IPS-20b (cell line): ENCODE measurements around the gene WNT3A.

Source experiments
- H3K27ac ChIP-seq: one replicate; pipeline ENCODE4 v1.5.1; 2013; ENCODE audit warnings: low read length
- H3K27me3 ChIP-seq: 2 replicates; pipeline ENCODE4 v1.6.1; 2013; ENCODE audit warnings: mild to moderate bottlenecking, low read length, inconsistent platforms; ENCODE audit not compliant: insufficient read depth
- H3K36me3 ChIP-seq: 2 replicates; pipeline ENCODE4 v1.6.1; 2013; ENCODE audit warnings: low read depth, mild to moderate bottlenecking, inconsistent platforms, low read length, moderate library complexity; ENCODE audit not compliant: insufficient read depth
- H3K4me1 ChIP-seq: 2 replicates; pipeline ENCODE4 v1.6.1; 2013; ENCODE audit warnings: mild to moderate bottlenecking, control low read depth, inconsistent platforms, low read length, moderate library complexity; ENCODE audit not compliant: insufficient read depth
- H3K4me3 ChIP-seq: 2 replicates; pipeline ENCODE4 v1.5.1; 2013; ENCODE audit warnings: mild to moderate bottlenecking, low read length, inconsistent platforms
- H3K9ac ChIP-seq: 2 replicates; pipeline ENCODE4 v1.6.1; 2013; ENCODE audit warnings: low read depth, mild to moderate bottlenecking, inconsistent platforms, low read length, moderate library complexity
- H3K9me3 ChIP-seq: 2 replicates; pipeline ENCODE4 v1.6.1; 2013; ENCODE audit warnings: mild to moderate bottlenecking, low read depth, low read length, inconsistent platforms; ENCODE audit not compliant: insufficient read depth

The WNT3A gene

DNA sequence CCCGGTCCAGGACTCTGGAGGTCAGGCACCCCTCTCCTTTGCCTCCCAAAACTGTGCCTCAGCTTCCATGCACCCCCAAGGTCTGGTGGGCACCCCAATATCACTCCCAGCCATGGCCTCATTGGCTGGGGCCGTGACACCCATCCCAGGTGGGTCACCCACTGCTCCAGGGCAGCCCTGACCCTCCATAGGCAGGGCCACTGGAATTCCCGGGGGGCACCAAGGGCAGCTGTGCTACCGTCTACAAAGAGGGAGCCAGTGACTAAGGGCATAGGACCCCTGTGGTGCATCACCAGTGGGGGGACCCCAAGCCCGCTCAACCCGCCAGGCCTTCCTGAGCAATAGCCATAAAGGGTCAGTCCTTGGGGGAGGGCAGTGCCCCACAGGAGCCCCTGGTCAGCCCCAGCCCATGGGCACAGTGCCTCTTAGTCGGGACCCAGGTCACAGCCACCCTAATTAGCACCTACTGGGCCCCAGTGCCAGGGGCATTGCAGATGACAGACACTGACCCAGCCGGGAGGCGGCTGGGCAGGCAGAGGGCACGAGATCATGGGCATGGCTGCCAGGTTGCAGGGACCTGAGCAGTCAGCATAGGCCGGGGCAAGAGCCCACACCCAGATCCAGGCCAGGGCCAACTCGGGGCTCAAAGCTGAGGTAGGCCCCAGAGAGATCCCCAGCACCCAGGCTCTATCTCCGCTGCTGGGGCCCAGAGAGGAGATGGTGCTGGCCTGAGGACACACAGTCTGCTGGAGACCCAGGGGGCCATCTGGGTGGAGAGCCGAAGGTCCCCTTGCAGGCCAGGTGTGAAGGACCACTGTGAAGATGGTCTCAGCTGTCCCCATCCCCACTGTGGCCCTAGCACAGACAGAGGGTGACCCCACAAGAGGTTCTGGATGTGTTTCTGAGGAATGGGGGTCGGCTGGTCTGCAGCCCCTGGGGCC lies 56.7 kb downstream of the WNT3A start:
- 0 out of 2 replicates have a peak, but pooled peaks cover 3% of the 10 kb centered on the region for H3K4me1 ChIP-seq
- no peak overlapping the region for H3K9ac ChIP-seq
- H3K36me3 ChIP-seq, result no peaks in the 10 kb centered on the region
- H3K9me3 ChIP-seq, result no peaks in the 10 kb centered on the region
- H3K27me3 ChIP-seq, result peaks cover 99% of the 10 kb centered on the region
- no peak overlapping the region for H3K4me3 ChIP-seq
- H3K27ac ChIP-seq, result no peak overlapping the region

DNA sequence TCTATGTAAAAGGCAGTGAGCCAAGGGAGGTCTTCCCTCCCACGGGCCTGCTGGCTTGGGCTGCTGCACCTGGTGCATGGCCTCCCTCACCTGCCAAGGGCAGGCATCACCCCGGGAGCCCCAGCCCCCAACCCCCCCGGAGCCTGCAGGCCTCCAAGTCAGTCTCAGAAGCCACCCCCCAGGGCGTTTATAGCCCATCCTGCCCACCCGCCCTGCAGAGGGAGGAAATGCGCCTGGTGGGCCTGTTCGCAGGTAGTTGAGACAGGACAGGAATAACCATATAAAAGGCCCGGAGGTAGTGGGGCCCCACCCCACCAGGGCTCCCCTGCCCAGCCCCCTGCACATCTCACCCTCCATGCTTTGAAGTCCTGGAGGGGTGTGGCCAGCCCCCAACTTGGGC lies 57.5 kb downstream of the WNT3A start:
- H3K27me3 ChIP-seq, result peaks cover 99% of the 10 kb centered on the region
- no peak overlapping the region for H3K4me3 ChIP-seq
- 0 out of 2 replicates have a peak, but pooled peaks cover 3% of the 10 kb centered on the region for H3K4me1 ChIP-seq
- H3K27ac ChIP-seq, result no peak overlapping the region
- no peaks in the 10 kb centered on the region for H3K36me3 ChIP-seq
- no peaks in the 10 kb centered on the region for H3K9me3 ChIP-seq
- no peak overlapping the region for H3K9ac ChIP-seq

DNA sequence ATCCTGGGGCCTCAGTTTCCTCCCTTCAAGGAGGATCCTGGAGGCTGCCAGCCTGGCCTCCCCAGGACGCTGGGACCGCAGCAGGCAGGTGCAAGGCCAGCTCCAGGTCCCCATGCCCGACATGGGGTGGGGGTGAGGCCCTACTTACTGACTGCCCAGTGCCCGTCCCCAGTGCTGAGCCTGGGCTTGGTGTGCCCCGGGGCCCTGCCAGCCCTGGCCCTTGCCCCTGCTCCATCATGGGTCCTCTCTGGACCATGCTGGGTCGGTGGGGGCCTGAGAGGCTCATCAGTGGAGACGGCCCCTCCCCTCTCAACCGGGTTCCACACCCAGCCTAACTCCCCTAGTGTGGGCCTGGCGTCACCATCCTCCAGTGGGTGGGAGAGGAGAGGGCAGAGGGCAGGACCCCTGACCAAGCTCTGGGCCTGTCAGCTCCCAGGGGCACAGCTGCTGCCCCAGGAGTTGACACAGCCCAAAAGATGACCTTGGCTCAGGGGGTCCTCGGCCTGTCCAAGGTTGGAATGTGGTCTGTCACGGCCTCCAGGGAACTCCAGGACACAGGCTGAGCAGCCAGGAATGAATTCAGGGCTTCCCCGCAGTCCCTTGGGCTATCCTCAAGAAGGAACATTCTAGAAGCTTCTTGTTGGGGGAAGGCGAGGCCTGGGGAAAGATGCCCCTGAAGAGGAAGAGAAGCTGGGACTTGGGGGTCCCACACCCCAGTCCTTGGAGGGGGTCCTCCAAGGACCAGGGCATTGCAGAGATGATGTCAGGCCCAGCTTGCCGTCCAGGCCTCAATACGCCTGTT lies 58.1 kb downstream of the WNT3A start:
- H3K9me3 ChIP-seq, result no peaks in the 10 kb centered on the region
- no peak overlapping the region for H3K9ac ChIP-seq
- no peak overlapping the region for H3K4me3 ChIP-seq
- 0 out of 2 replicates have a peak, but pooled peaks cover 3% of the 10 kb centered on the region for H3K4me1 ChIP-seq
- H3K27ac ChIP-seq, result no peak overlapping the region
- H3K27me3 ChIP-seq, result peaks cover 99% of the 10 kb centered on the region
- H3K36me3 ChIP-seq, result no peaks in the 10 kb centered on the region

DNA sequence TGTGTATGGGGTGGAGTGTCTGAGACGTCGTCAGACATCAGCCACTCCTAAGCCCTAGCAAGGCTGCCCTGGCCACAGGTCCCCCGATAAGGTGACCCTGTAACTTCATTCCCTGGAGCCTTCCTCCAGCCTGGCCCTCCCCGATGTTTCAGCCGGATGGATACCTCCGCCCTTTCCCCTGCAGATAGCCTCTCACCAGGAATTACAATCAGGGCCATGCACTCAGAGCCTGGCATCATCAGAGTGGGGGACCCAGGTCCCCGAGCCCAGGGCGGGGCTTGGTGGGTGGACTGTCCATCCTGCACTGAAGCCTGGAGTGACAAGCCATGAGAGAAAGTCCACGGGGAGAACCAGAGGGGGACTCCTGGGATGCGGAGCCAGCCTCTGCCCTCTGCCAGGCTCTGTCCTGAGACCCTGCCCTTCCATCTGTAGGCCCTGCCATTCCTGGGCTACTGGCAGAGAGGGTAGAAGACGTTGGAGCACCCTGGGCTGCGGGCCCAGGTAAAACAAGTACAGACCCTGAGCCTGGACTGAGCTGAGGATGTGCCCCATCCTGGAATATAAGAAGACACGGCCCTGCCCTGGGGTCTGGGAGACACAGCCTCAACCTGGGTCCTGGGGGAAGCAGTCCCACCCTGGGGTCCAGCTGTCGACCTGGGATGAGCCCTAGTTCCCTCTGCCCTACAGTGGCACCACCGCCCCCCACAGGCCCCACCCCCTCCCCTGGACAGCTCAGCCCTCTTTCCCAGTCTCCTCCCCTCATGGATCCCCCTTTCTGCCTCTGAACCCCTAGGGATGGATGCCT lies 58.9 kb downstream of the WNT3A start:
- Histone ChIP-seq H3K4me3 (no peak overlapping the region), H3K9me3 (no peaks in the 10 kb centered on the region), H3K4me1 (0 out of 2 replicates have a peak, but pooled peaks cover 3% of the 10 kb centered on the region), H3K36me3 (no peaks in the 10 kb centered on the region), H3K9ac (no peak overlapping the region), H3K27ac (no peak overlapping the region), H3K27me3 (peaks cover 99% of the 10 kb centered on the region)

DNA sequence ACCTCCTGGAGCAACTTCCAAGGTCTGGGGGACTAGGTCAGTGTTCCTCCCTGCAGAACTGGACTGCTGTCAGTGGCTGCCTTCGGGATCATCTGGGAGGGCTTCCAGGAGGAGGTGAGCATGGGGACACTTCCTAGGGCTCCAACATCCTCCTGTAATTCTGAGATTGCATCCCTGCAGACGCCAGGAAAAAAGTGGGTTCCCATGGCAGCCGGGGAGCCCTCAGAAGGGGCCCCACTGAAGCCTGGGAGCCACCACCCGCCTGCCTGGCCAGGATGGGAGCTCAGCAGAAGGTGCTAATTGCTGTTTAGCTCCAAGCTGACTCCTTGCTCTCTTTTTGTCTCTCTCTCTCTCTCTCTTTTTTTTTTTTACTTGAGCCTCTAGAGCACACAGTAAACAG lies 59.6 kb downstream of the WNT3A start:
- H3K27ac ChIP-seq, result no peak overlapping the region
- peaks cover 99% of the 10 kb centered on the region for H3K27me3 ChIP-seq
- H3K4me1 ChIP-seq, result no peaks in the 10 kb centered on the region
- no peak overlapping the region for H3K9ac ChIP-seq
- H3K36me3 ChIP-seq, result no peaks in the 10 kb centered on the region
- no peak overlapping the region for H3K4me3 ChIP-seq
- H3K9me3 ChIP-seq, result no peaks in the 10 kb centered on the region

DNA sequence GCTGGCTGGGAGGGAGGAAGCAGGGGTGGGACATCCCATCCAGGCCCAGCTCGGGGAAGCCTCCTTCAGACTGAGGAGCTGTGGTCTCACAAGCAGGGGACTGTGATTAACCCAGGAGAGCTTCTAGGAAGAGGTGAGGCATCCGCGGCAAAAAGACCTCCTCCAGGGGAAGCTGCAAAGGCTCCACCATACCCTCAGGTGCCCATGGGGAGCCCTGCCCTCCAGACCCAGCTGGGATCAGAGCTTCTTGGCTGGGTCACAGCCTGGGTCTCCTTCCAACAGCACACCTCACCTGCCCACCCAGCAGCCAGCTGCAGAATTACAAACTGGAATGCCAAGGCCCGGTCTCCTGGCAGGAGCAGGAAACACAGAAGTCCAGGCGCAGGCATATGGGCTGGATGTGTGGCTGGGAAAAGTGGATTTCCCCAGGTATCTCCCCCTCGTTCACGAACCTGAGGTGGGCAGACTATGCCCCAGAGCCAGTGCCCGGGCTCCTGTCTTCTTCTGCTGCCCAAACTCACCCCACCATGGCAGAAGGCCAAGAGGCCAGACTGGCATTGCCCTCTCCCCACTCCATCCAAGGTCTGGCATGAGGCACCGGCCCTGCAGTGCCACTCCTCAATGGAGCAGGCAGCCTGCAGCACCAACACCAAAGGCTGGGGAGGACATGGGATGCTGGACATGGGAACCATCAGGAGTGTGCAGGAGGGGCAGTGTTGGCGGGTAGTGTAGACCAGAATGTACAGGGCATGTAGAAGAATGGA lies 60.3 kb downstream of the WNT3A start:
- Histone ChIP-seq H3K27me3 (peaks cover 99% of the 10 kb centered on the region), H3K36me3 (no peaks in the 10 kb centered on the region), H3K9me3 (no peaks in the 10 kb centered on the region)

DNA sequence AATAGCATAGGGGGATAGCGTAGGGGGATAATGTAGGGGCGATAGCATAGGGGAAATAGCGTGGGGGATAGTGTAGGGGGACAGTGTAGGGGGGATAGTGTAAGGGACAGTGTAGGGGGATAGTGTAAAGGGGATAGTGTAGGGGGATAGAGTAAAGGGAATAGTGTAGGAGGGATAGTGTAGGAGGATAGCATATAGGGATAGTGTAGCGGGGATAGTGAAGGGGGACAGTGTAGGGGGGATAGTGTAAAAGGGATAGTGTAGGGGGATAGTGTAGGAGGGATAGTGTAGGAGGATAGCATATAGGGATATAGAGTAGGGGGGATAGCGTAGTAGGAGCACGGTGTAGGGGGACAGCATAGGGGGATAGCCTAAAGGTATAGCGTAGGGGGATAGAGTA lies 61.6 kb downstream of the WNT3A start:
- Histone ChIP-seq H3K9ac (no peak overlapping the region), H3K4me3 (no peak overlapping the region), H3K27ac (no peak overlapping the region), H3K27me3 (peaks cover 99% of the 10 kb centered on the region), H3K9me3 (no peaks in the 10 kb centered on the region), H3K36me3 (no peaks in the 10 kb centered on the region), H3K4me1 (no peaks in the 10 kb centered on the region)

More for the DNA sequence above, 60.3 kb downstream of the WNT3A start:
- Histone ChIP-seq H3K9ac (no peak overlapping the region), H3K27ac (no peak overlapping the region), H3K4me1 (no peaks in the 10 kb centered on the region), H3K4me3 (no peak overlapping the region)

DNA sequence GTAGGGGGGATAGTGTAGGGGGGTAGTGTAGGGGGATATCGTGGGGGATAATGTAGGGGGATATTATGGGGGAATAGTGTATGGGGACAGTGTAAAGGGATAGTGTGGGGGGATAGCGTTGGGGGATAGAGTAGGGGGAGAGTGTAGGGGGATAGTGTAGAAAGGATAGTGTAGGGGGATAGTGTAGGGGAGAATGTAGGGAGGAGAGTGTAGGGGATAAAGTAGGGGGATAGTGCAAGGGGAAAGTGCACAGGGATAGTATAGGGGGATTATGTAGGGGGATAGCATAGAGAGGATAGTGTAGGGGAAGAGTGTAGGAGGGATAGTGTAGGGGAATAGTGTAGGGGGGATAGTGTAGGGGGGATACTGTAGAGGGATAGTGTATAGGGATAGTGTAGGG lies 63.4 kb downstream of the WNT3A start:
- no peak overlapping the region for H3K9ac ChIP-seq
- no peaks in the 10 kb centered on the region for H3K9me3 ChIP-seq
- no peaks in the 10 kb centered on the region for H3K36me3 ChIP-seq
- H3K27ac ChIP-seq, result no peak overlapping the region
- no peak overlapping the region for H3K4me3 ChIP-seq
- H3K27me3 ChIP-seq, result peaks cover 100% of the 10 kb centered on the region
- no peaks in the 10 kb centered on the region for H3K4me1 ChIP-seq

DNA sequence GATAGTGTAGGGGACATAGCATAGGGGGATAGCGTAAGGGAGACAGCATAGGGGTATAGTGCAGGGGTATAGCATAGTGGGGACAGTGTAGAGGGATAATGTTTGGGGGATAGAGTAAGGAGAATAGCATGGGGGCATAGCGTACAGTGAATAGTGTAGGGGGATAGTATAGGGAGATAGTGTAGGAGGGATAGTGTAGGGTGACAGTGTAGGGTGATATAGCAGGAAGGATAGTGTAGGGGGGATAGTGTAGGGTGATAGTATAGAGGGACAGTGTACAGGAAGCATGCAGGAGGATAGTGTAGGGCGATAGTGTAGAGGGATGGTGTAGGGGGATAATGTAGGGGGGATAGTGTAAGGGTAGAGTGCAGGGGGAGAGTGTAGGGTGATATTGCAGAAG lies 64.1 kb downstream of the WNT3A start:
- H3K4me1 ChIP-seq, result no peaks in the 10 kb centered on the region
- no peak overlapping the region for H3K9ac ChIP-seq
- peaks cover 100% of the 10 kb centered on the region for H3K27me3 ChIP-seq
- no peak overlapping the region for H3K4me3 ChIP-seq
- no peaks in the 10 kb centered on the region for H3K9me3 ChIP-seq
- H3K27ac ChIP-seq, result no peak overlapping the region
- H3K36me3 ChIP-seq, result no peaks in the 10 kb centered on the region

DNA sequence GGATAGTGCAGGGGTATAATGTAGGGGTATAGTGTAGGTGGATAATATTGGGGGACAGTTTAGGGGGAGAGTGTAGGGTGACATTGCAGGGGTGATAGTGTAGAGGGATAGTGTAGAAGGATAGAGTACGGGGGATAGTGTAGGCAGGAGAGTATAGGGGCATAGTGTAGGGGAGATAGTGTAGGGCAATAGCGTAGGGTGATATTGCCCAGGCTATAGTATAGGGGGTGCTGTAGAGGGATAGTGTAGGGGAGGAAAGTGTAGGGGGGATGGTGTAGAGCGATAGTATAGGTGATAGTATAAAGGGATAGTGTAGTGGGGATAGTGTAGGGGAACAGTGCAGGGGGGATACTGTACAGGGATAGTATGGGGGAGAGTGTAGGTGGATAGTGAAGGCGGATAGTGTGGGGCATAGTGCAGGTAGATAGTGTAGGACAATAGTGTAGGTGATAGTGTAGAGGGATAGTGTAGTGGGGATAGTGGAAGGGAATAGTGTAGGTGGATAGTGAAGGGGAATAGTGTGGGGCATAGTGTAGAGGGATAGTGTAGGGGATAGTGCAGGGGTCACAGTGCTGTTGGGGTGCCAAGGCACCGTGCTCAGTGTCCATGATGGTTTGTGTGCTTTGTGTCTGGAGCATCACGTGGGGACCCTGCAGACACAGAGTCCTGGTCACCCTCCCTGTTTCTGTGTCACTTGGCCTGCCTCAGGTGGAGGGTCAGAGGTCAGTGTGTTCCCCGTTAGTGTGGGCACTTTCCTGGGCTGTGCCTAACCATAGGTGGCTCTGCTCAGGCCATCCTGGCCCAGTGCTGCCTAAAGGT lies 65.2 kb downstream of the WNT3A start:
- no peak overlapping the region for H3K4me3 ChIP-seq
- no peaks in the 10 kb centered on the region for H3K4me1 ChIP-seq
- H3K36me3 ChIP-seq, result no peaks in the 10 kb centered on the region
- H3K27ac ChIP-seq, result no peak overlapping the region
- H3K27me3 ChIP-seq, result peaks cover 100% of the 10 kb centered on the region
- H3K9ac ChIP-seq, result no peak overlapping the region
- no peaks in the 10 kb centered on the region for H3K9me3 ChIP-seq
